GM23248 (cell line): ENCODE results near the gene UNC119. TPM values are rescaled to one million over a fixed set of nuclear protein-coding genes. Genes with fewer than 3 reads are reported as not detected.

Experiments
- DNase-seq: peaks from one replicate; pipeline ENCODE4 v3.0.0-alpha.2; 2015
- H2AFZ ChIP-seq: fragments of 200-600 bp; sonication (generic); 2 replicates; pipeline ENCODE4 v1.6.1; 2016; ENCODE audit warnings: antibody characterized with exemption
- H3F3A ChIP-seq: fragments of 200-600 bp; sonication (generic); 2 replicates; pipeline ENCODE4 v1.6.1; 2016; ENCODE audit warnings: mild to moderate bottlenecking, antibody characterized with exemption, mixed run types; ENCODE audit not compliant: insufficient read depth
- H3K27ac ChIP-seq: fragments of 200-600 bp; sonication (generic); 2 replicates; pipeline ENCODE4 v1.5.1; 2016; ENCODE audit warnings: mild to moderate bottlenecking
- H3K27me3 ChIP-seq: fragments of 200-600 bp; sonication (generic); replicated peaks from 2 replicates; pipeline ENCODE4 v1.6.1; 2016; ENCODE audit warnings: mild to moderate bottlenecking; ENCODE audit not compliant: insufficient read depth
- H3K36me3 ChIP-seq: fragments of 200-600 bp; sonication (generic); 2 replicates; pipeline ENCODE4 v1.6.1; 2016; ENCODE audit warnings: low read depth, mild to moderate bottlenecking
- H3K4me1 ChIP-seq: fragments of 200-600 bp; sonication (generic); 2 replicates; pipeline ENCODE4 v1.6.1; 2016; ENCODE audit warnings: mild to moderate bottlenecking; ENCODE audit not compliant: insufficient read depth
- H3K4me2 ChIP-seq: fragments of 200-600 bp; sonication (generic); one replicate; pipeline ENCODE4 v1.6.1; 2016; ENCODE audit warnings: mild to moderate bottlenecking; ENCODE audit not compliant: unreplicated experiment
- H3K4me3 ChIP-seq: fragments of 200-600 bp; sonication (generic); 2 replicates; pipeline ENCODE4 v1.5.1; 2016; ENCODE audit warnings: mild to moderate bottlenecking
- H3K79me2 ChIP-seq: fragments of 200-600 bp; sonication (generic); 2 replicates; pipeline ENCODE4 v1.6.1; 2016; ENCODE audit warnings: mild to moderate bottlenecking; ENCODE audit not compliant: insufficient read depth
- H3K9ac ChIP-seq: fragments of 200-600 bp; sonication (generic); 2 replicates; pipeline ENCODE4 v1.6.1; 2016; ENCODE audit warnings: mild to moderate bottlenecking
- H3K9me2 ChIP-seq: fragments of 200-600 bp; sonication (generic); 2 replicates; pipeline ENCODE4 v1.6.1; 2016; ENCODE audit warnings: mixed run types, mild to moderate bottlenecking, moderate library complexity; ENCODE audit not compliant: insufficient read depth
- H3K9me3 ChIP-seq: fragments of 200-600 bp; sonication (generic); one replicate; pipeline ENCODE4 v1.6.1; 2017; ENCODE audit warnings: low read depth
- H4K20me1 ChIP-seq: fragments of 200-600 bp; sonication (generic); 2 replicates; pipeline ENCODE4 v1.6.0; 2016; ENCODE audit not compliant: insufficient read depth
- EZH2 ChIP-seq: fragments of 200-600 bp; sonication (generic); IDR thresholded peaks from 2 replicates; pipeline ENCODE4 v1.6.1; 2018; ENCODE audit warnings: antibody characterized with exemption, mild to moderate bottlenecking; ENCODE audit not compliant: insufficient read depth, poor library complexity, severe bottlenecking
- EZH2phosphoT487 ChIP-seq: fragments of 200-600 bp; sonication (generic); IDR thresholded peaks from 2 replicates; pipeline ENCODE4 v1.6.1; 2018; ENCODE audit warnings: antibody characterized with exemption, moderate library complexity, mild to moderate bottlenecking, low read depth; ENCODE audit not compliant: insufficient read depth
- WGBS, 2 experiments: methylation state at CpG; one replicate each; pipeline ENCODE4 v1.1.6; 2015 to 2017; ENCODE audit warnings: low lambda C conversion rate in 2 of 2, low coverage in 1 of 2; ENCODE audit errors: missing lambda C conversion rate in 2 of 2; 5-methylcytosine and 5-hydroxymethylcytosine counted together
- in situ Hi-C: fragments of 300-500 bp; cut with MboI; formaldehyde crosslinking; loops from 2 replicates; pipeline ENCODE4 v1.15.0; 2020
- polyA plus RNA-seq: library from polyadenylated mRNA; unstranded; fragments of >200 nt; fragmentation: Nextera tagmentation; extraction: Ambion mirVana; gene quantifications from 2 replicates; pipeline ENCODE4 v1.2.1, GENCODE V29; 2016
- total RNA-seq: library from RNA; depleted of rRNA; stranded (reverse); fragments of >200 nt; shearing (Covaris generic); gene quantifications from 2 replicates; pipeline ENCODE4 v1.2.3, GENCODE V29; 2014

UNC119 gene
- total and polyA plus RNA-seq, 2 experiments from 2014 or later: 29.4 to 50.9 TPM

GRCh38 chr17:28537219-28537610, 15.2 kb downstream of the UNC119 start:
- Histone ChIP-seq H3F3A (no peaks in the 10 kb centered on the region), H3K4me1 (peaks cover 13% of the 10 kb centered on the region), H3K27me3 (no peaks in the 10 kb centered on the region), H2AFZ (no peak overlapping the region), H3K4me3 (no peak overlapping the region), H3K9me3 (no peaks in the 10 kb centered on the region), H3K9ac (no peak overlapping the region), H3K27ac (no peak overlapping the region), H3K9me2 (no peaks in the 10 kb centered on the region), H3K79me2 (no peaks in the 10 kb centered on the region), H3K4me2 (no peak overlapping the region), H3K36me3 (no peaks in the 10 kb centered on the region), H4K20me1 (no peaks in the 10 kb centered on the region)
- DNase-seq: no peak
- WGBS, 2 experiments: 52 to 57% methylated on average over 8 to 12 of the region's 12 CpGs
- in situ Hi-C loops: no loop called here
- TF ChIP-seq EZH2phosphoT487 (no peak), EZH2 (no peak)

- no peaks in the 10 kb centered on the region for H3K36me3 ChIP-seq
- in situ Hi-C loops: no loop called here
- no peak overlapping the region for H3K4me2 ChIP-seq
- H3K9me3 ChIP-seq: no peaks in the 10 kb centered on the region
- H4K20me1 ChIP-seq: no peaks in the 10 kb centered on the region
- no peaks in the 10 kb centered on the region for H3K27me3 ChIP-seq
- H3K79me2 ChIP-seq: no peaks in the 10 kb centered on the region
- no peak overlapping the region for H3K27ac ChIP-seq
- DNase-seq: no peak
- no peaks in the 10 kb centered on the region for H3F3A ChIP-seq
- no peak overlapping the region for H3K4me3 ChIP-seq
- no peak overlapping the region for H2AFZ ChIP-seq
- TF ChIP-seq EZH2 (no peak), EZH2phosphoT487 (no peak)
- H3K9me2 ChIP-seq: no peaks in the 10 kb centered on the region
- H3K9ac ChIP-seq: no peak overlapping the region
- WGBS, 2 experiments: 50% methylated on average over 9 of the region's 9 CpGs
- peaks cover 13% of the 10 kb centered on the region for H3K4me1 ChIP-seq
Measured at GRCh38 chr17:28536532-28537218, 15.7 kb downstream of the UNC119 start.

GRCh38 chr17:28534740-28535375, 17.6 kb downstream of the UNC119 start:
- in situ Hi-C loops: no loop called here
- no peak overlapping the region for H3K27ac ChIP-seq
- WGBS, 2 experiments: 54 to 69% methylated on average over 10 to 11 of the region's 11 CpGs

GRCh38 chr17:28533091-28533807, 19.2 kb downstream of the UNC119 start:
- 41 to 47% methylated on average over 14 to 16 of the region's 16 CpGs for WGBS, 2 experiments
- Histone ChIP-seq H3K27me3 (no peaks in the 10 kb centered on the region), H3K36me3 (no peaks in the 10 kb centered on the region), H3K9me3 (no peaks in the 10 kb centered on the region), H3K4me3 (no peak overlapping the region), H4K20me1 (no peaks in the 10 kb centered on the region), H3K27ac (no peak overlapping the region), H3K4me1 (peaks cover 17% of the 10 kb centered on the region), H3K79me2 (no peaks in the 10 kb centered on the region), H2AFZ (no peak overlapping the region), H3K9me2 (no peaks in the 10 kb centered on the region), H3K9ac (no peak overlapping the region), H3K4me2 (no peak overlapping the region), H3F3A (no peaks in the 10 kb centered on the region)
- in situ Hi-C loops: no loop called here
- TF ChIP-seq EZH2: no peak
- TF ChIP-seq EZH2phosphoT487: no peak
- peak; percentile 67 for DNase-seq

More at GRCh38 chr17:28534740-28535375, 17.6 kb downstream of the UNC119 start:
- H3K9me2 ChIP-seq: no peaks in the 10 kb centered on the region
- H3K4me2 ChIP-seq: no peak overlapping the region
- no peak overlapping the region for H3K9ac ChIP-seq
- H3K79me2 ChIP-seq: no peaks in the 10 kb centered on the region
- H3K36me3 ChIP-seq: no peaks in the 10 kb centered on the region
- H3F3A ChIP-seq: no peaks in the 10 kb centered on the region
- no peaks in the 10 kb centered on the region for H4K20me1 ChIP-seq
- H3K4me3 ChIP-seq: no peak overlapping the region
- no peak overlapping the region for H2AFZ ChIP-seq
- DNase-seq: no peak
- TF ChIP-seq EZH2phosphoT487 (no peak), EZH2 (no peak)
- no peaks in the 10 kb centered on the region for H3K27me3 ChIP-seq
- no peaks in the 10 kb centered on the region for H3K9me3 ChIP-seq
- peaks cover 13% of the 10 kb centered on the region for H3K4me1 ChIP-seq
